SK-N-SH treated with all-trans-retinoic acid at 6 μM for 48 hours (cell line): Measurements from ENCODE around the gene CHRD.

Experiments used
- ATAC-seq: fragments of 200-7000 bp; cut with Tn5 transposase; 3 replicates; pipeline ENCODE4 v1.9.1; 2020; ENCODE audit warnings: mild to moderate bottlenecking, moderate library complexity
- ARNTL ChIP-seq: fragments of 450-650 bp; formaldehyde crosslinking; IDR thresholded peaks from 2 replicates; pipeline ENCODE4 v1.5.0; 2020; ENCODE audit warnings: low read depth, mild to moderate bottlenecking, moderate library complexity, borderline replicate concordance
- BACH2 ChIP-seq: fragments of 250-450 bp; sonication (Bioruptor Pico); IDR thresholded peaks from 2 replicates; pipeline ENCODE4 v1.9.0; 2021; ENCODE audit warnings: mild to moderate bottlenecking, borderline replicate concordance
- CSDC2 ChIP-seq: fragments of 250-450 bp; sonication (Bioruptor Pico); IDR thresholded peaks from 2 replicates; pipeline ENCODE4 v1.5.0; 2020; ENCODE audit warnings: mild to moderate bottlenecking, moderate library complexity
- CSRNP3 ChIP-seq: fragments of 250-450 bp; sonication (Bioruptor Pico); IDR thresholded peaks from 2 replicates; pipeline ENCODE4 v1.5.1; 2021; ENCODE audit warnings: mild to moderate bottlenecking, moderate library complexity
- ESRRG ChIP-seq: fragments of 250-450 bp; sonication (Bioruptor Pico); IDR thresholded peaks from 2 replicates; pipeline ENCODE4 v1.6.1; 2021; ENCODE audit warnings: mild to moderate bottlenecking
- GLIS3 ChIP-seq: fragments of 250-450 bp; sonication (Bioruptor Pico); IDR thresholded peaks from 2 replicates; pipeline ENCODE4 v1.5.0; 2020; ENCODE audit warnings: mild to moderate bottlenecking, moderate library complexity
- ISL1 ChIP-seq: fragments of 250-450 bp; sonication (Bioruptor Pico); IDR thresholded peaks from 2 replicates; pipeline ENCODE4 v2.1.2; 2022; ENCODE audit warnings: mild to moderate bottlenecking, moderate library complexity
- OSR1 ChIP-seq: fragments of 250-450 bp; sonication (Bioruptor Pico); IDR thresholded peaks from 2 replicates; pipeline ENCODE4 v1.8.0; 2022; ENCODE audit warnings: moderate library complexity, mild to moderate bottlenecking, inconsistent platforms
- PATZ1 ChIP-seq: fragments of 250-450 bp; sonication (Bioruptor Pico); IDR thresholded peaks from 2 replicates; pipeline ENCODE4 v1.8.0; 2020; ENCODE audit warnings: mild to moderate bottlenecking, moderate library complexity, borderline replicate concordance
- POU6F1 ChIP-seq: fragments of 250-450 bp; sonication (Bioruptor Pico); IDR thresholded peaks from 2 replicates; pipeline ENCODE4 v1.8.0; 2021; ENCODE audit warnings: low read depth, mild to moderate bottlenecking, moderate library complexity, borderline replicate concordance
- PPARA ChIP-seq: fragments of 250-450 bp; sonication (Bioruptor Pico); IDR thresholded peaks from 2 replicates; pipeline ENCODE4 v1.5.0; 2020; ENCODE audit warnings: mild to moderate bottlenecking, borderline replicate concordance
- RARB ChIP-seq: fragments of 250-450 bp; sonication (Bioruptor Pico); IDR thresholded peaks from 2 replicates; pipeline ENCODE4 v1.8.0; 2021; ENCODE audit warnings: mild to moderate bottlenecking, moderate library complexity
- SNAI2 ChIP-seq: fragments of 250-450 bp; sonication (Bioruptor Pico); IDR thresholded peaks from 2 replicates; pipeline ENCODE4 v1.5.0; 2020; ENCODE audit warnings: mild to moderate bottlenecking, moderate library complexity
- TCF4 ChIP-seq: fragments of 250-450 bp; sonication (Bioruptor Pico); IDR thresholded peaks from 2 replicates; pipeline ENCODE4 v1.8.0; 2021; ENCODE audit warnings: mild to moderate bottlenecking, moderate library complexity, borderline replicate concordance
- TOX ChIP-seq: fragments of 250-450 bp; sonication (Bioruptor Pico); IDR thresholded peaks from 2 replicates; pipeline ENCODE4 v1.8.0; 2021; ENCODE audit warnings: mild to moderate bottlenecking, moderate library complexity, borderline replicate concordance
- TSHZ2 ChIP-seq: fragments of 250-450 bp; sonication (Bioruptor Pico); IDR thresholded peaks from 2 replicates; pipeline ENCODE4 v1.5.0; 2020; ENCODE audit warnings: mild to moderate bottlenecking, moderate library complexity
- ZC3H10 ChIP-seq: fragments of 250-450 bp; sonication (Bioruptor Pico); IDR thresholded peaks from 2 replicates; pipeline ENCODE4 v1.5.1; 2021; ENCODE audit warnings: mild to moderate bottlenecking, moderate library complexity
- ZFP3 ChIP-seq: fragments of 250-450 bp; sonication (Bioruptor Pico); IDR thresholded peaks from 2 replicates; pipeline ENCODE4 v1.5.0; 2020; ENCODE audit warnings: mild to moderate bottlenecking, moderate library complexity
- ZFP30 ChIP-seq: fragments of 450-650 bp; formaldehyde crosslinking; IDR thresholded peaks from 2 replicates; pipeline ENCODE4 v1.5.0; 2022; ENCODE audit warnings: mild to moderate bottlenecking, moderate library complexity
- ZNF565 ChIP-seq: fragments of 450-650 bp; formaldehyde crosslinking; conservative IDR thresholded peaks from 2 replicates; pipeline ENCODE4 v1.5.0; 2020; ENCODE audit warnings: low read depth, mild to moderate bottlenecking, moderate library complexity
- ZNF70 ChIP-seq: fragments of 450-650 bp; formaldehyde crosslinking; IDR thresholded peaks from 2 replicates; pipeline ENCODE4 v1.5.0; 2020; ENCODE audit warnings: mild to moderate bottlenecking, moderate library complexity

CHRD gene

GRCh38 chr3:184362668-184363546, 16.9 kb upstream of the CHRD start:
- TF ChIP-seq ZNF565 (no peak), SNAI2 (CRISPR knock-in tag) (0 out of 2 replicates have a peak, but pooled peaks have one; percentile 52), TCF4 (CRISPR knock-in tag) (no peak), PATZ1 (CRISPR knock-in tag) (peak; percentile 41; the same call in 1 of the 2 replicates)
- TF ChIP-seq, all 23 proteins: peak for 2
- peak; percentile 76 for ATAC-seq

GRCh38 chr3:184366619-184367289, 13.1 kb upstream of the CHRD start:
- ATAC-seq, result no peak
- no peak for TF ChIP-seq BACH2 (CRISPR knock-in tag)
- TF ChIP-seq GLIS3 (CRISPR knock-in tag), result no peak
- no peak for TF ChIP-seq ESRRG (CRISPR knock-in tag)
- no peak for TF ChIP-seq SNAI2 (CRISPR knock-in tag)
- no peak for TF ChIP-seq CSRNP3 (CRISPR knock-in tag)
- no peak for TF ChIP-seq CSDC2 (CRISPR knock-in tag)
- TF ChIP-seq PATZ1 (CRISPR knock-in tag), result no peak
- TF ChIP-seq TOX (CRISPR knock-in tag), result no peak
- TF ChIP-seq POU6F1, result no peak
- no peak for TF ChIP-seq ARNTL
- TF ChIP-seq ZFP3 (CRISPR knock-in tag), result no peak
- no peak for TF ChIP-seq ZC3H10
- TF ChIP-seq ISL1, result no peak
- no peak for TF ChIP-seq RARB (CRISPR knock-in tag)
- TF ChIP-seq TSHZ2 (CRISPR knock-in tag), result no peak
- no peak for TF ChIP-seq OSR1

- no peak for ATAC-seq
- TF ChIP-seq BACH2 (CRISPR knock-in tag) (no peak), TOX (CRISPR knock-in tag) (no peak), PPARA (CRISPR knock-in tag) (no peak), ZNF70 (CRISPR knock-in tag) (no peak), ZNF565 (no peak), GLIS3 (CRISPR knock-in tag) (no peak), TSHZ2 (CRISPR knock-in tag) (no peak), ZC3H10 (no peak), OSR1 (no peak), ESRRG (CRISPR knock-in tag) (no peak), ISL1 (no peak), PATZ1 (CRISPR knock-in tag) (no peak), ZFP30 (no peak), CSDC2 (CRISPR knock-in tag) (no peak)
These were observed 11.7 kb upstream of the CHRD start for GRCh38 chr3:184368116-184368515.
